ENCODE data around the gene SIM1. TPM values are rescaled to one million over a fixed set of nuclear protein-coding genes. Genes with fewer than 3 reads are reported as not detected.
A peak's percentile ranks its signal among the peaks of the same experiment; 100 is the strongest.

The SIM1 gene
- total RNA-seq, 1 donor from 2014 or later = not detected

DNA sequence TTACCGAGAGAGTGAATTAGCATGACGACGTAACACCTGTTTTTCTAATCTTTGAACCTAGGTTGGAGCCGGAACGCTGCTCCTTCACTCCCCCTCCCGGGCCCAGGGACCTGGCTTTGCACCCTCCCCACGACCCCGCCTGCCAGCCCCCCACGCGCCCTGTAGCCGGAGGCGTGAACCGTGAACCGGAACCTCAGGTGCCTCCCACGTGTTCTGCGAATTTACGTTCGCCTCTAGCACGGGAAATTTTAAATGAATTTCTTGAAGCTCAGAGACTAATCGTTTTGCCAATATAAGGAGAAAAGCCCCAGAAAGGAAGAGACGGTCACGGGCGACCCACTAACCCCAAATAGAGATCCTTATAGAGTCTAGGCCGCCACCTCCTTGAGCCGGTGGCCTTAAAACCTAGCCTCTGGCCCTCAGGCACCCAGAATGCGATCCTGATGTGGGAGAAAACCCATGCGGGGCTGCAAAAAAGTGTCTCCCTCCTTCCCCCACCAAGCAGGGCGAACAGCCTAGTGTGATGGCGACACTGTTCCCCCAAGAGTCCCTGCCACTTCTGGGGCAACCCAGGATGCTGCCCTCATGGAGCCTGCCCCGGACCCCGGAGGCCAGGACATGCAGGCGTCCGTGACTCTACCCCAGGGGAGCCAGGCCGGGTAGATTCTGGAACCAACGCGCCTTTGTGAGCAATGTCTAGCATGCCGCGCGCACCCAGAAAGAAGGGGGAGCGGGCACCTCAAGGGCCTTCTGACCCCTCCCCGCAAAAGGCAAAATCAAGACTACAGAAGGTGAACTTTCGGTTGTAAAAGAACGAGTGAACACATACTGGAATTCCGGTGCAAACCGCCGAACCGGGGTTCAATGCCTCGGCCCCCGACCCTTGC is 2.7 kb upstream of the SIM1 start:
- Mint-ChIP-seq H3K27me3 (ENCODE audit: insufficient read depth, low read depth) (peaks cover 78% of the 10 kb centered on the region), H3K27ac (no peak overlapping the region), H3K4me3 (peak overlapping the region; percentile 48), H3K9me3 (peaks cover 2% of the 10 kb centered on the region), H3K4me1 (peaks cover 24% of the 10 kb centered on the region), H3K36me3 (no peaks in the 10 kb centered on the region)
- Histone ChIP-seq H3K4me3 (no peak overlapping the region), H3K79me2 (ENCODE audit: low read depth) (no peaks in the 10 kb centered on the region), H3K27me3 (peaks cover 100% of the 10 kb centered on the region), H3K9ac (no peak overlapping the region), H4K20me1 (ENCODE audit: low read depth) (peaks cover 78% of the 10 kb centered on the region), H2AFZ (replicated peaks) (no peak overlapping the region), H3K4me1 (peaks cover 19% of the 10 kb centered on the region), H3K4me2 (no peak overlapping the region), H3K36me3 (no peaks in the 10 kb centered on the region), H3F3A (ENCODE audit: low read depth) (peaks cover 29% of the 10 kb centered on the region), H3K9me3 (ENCODE audit: low read depth) (no peaks in the 10 kb centered on the region), H3K27ac (no peak overlapping the region)
- TF ChIP-seq EZH2 (IDR thresholded peaks at IDR 0.05) (peak; percentile 75), EZH2phosphoT487 (IDR thresholded peaks at IDR 0.05) (peak; percentile 47)
- TF ChIP-seq, protein P1, sequence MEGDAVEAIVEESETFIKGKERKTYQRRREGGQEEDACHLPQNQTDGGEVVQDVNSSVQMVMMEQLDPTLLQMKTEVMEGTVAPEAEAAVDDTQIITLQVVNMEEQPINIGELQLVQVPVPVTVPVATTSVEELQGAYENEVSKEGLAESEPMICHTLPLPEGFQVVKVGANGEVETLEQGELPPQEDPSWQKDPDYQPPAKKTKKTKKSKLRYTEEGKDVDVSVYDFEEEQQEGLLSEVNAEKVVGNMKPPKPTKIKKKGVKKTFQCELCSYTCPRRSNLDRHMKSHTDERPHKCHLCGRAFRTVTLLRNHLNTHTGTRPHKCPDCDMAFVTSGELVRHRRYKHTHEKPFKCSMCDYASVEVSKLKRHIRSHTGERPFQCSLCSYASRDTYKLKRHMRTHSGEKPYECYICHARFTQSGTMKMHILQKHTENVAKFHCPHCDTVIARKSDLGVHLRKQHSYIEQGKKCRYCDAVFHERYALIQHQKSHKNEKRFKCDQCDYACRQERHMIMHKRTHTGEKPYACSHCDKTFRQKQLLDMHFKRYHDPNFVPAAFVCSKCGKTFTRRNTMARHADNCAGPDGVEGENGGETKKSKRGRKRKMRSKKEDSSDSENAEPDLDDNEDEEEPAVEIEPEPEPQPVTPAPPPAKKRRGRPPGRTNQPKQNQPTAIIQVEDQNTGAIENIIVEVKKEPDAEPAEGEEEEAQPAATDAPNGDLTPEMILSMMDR (IDR thresholded peaks at IDR 0.05) = no peak
- DNase-seq (ENCODE audit: low spot score) = peak; percentile 56

DNA sequence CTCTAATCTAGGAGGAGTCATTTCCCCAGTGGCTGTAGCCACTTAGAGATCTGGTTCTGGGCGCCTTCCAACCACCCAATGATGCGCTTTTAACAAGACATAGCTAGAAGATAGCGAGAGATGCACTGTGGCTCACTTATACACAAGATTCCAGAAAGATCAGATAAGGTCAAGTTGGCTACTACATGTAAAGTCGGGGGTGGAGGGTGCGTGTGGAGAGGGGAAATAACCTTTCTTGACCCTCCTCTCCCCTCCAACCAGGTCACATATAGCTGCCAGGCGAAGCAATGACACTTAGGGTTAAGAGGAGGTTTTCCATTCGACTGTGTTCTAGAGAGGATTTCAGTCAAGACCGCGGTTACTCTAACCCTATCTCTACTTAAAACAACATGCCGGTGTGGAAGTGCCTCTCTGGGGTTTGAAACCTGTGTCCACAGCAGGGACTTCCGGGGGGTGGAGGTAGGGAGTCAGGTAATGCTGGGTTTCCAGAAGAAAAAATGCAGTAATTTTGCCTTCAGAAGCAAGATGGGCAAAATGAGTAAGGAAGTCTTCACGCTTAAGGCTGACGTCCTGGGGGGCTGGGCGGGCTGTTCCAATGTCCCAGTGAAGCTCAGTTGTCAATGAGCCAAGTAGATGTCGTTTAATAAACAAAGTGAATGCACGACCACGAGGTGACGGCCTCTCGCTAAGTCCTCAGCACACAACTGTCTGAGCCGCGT is 1.8 kb upstream of the SIM1 start:
- H3K27me3 Mint-ChIP-seq (ENCODE audit: insufficient read depth, low read depth) = peaks cover 84% of the 10 kb centered on the region
- H3K27ac ChIP-seq = no peak overlapping the region
- no peak overlapping the region for H3K4me3 ChIP-seq
- TF ChIP-seq EZH2 (IDR thresholded peaks at IDR 0.05) = no peak
- no peak for TF ChIP-seq EZH2phosphoT487 (IDR thresholded peaks at IDR 0.05)
- TF ChIP-seq, protein P1 (IDR thresholded peaks at IDR 0.05) = no peak
- no peak overlapping the region for H3K9ac ChIP-seq
- H3K27me3 ChIP-seq = peaks cover 100% of the 10 kb centered on the region
- no peak for DNase-seq (ENCODE audit: low spot score)
- H3F3A ChIP-seq (ENCODE audit: low read depth) = peaks cover 29% of the 10 kb centered on the region
- H3K27ac Mint-ChIP-seq = no peak overlapping the region
- H3K4me1 Mint-ChIP-seq = peaks cover 24% of the 10 kb centered on the region
- H4K20me1 ChIP-seq (ENCODE audit: low read depth) = peaks cover 86% of the 10 kb centered on the region
- H3K4me3 Mint-ChIP-seq = no peak overlapping the region
- no peaks in the 10 kb centered on the region for H3K36me3 Mint-ChIP-seq
- H3K4me1 ChIP-seq = peaks cover 19% of the 10 kb centered on the region
- H3K36me3 ChIP-seq = no peaks in the 10 kb centered on the region
- H3K4me2 ChIP-seq = no peak overlapping the region
- H3K9me3 Mint-ChIP-seq = peaks cover 2% of the 10 kb centered on the region
- H2AFZ ChIP-seq (replicated peaks) = no peak overlapping the region
- no peaks in the 10 kb centered on the region for H3K79me2 ChIP-seq (ENCODE audit: low read depth)
- H3K9me3 ChIP-seq (ENCODE audit: low read depth) = no peaks in the 10 kb centered on the region

DNA sequence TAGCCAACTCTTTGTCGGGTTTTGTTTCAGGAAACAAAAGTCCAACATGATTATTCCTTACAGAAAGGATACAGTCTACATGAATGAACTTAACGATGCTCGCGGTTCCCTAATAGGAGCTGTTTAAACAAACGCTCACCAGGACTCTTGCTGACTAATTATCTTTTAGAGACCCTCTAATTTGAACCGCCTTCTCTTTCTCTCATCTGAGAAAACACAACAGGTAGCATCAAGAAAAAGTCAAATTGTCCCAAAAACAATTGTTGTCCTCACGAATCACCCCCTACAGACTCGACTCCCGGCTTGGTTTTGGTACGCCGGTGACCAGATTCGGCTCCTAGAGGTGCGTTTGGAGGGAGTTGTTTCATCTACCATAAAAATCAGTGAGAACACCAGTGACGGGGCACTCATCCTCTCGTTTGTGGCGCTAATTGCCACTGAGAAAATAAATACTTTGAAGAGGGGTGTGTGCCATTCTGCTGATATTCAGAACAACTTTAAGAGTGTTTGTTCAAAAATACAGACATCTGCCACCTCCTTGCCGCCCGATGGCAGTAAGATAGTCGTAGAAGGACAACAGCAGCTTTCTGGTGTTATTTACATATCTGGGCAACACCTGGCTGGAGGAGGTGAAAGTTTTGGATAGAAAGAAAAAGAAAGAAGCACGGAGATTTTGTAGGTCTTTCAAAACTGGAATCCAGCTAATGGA is 1.1 kb upstream of the SIM1 start:
- Mint-ChIP-seq H3K9me3 (peaks cover 2% of the 10 kb centered on the region), H3K4me1 (peaks cover 27% of the 10 kb centered on the region), H3K36me3 (no peaks in the 10 kb centered on the region), H3K4me3 (peak overlapping the region; percentile 86), H3K27me3 (ENCODE audit: insufficient read depth, low read depth) (peaks cover 90% of the 10 kb centered on the region), H3K27ac (no peak overlapping the region)
- H3K9me3 ChIP-seq (ENCODE audit: low read depth) = no peaks in the 10 kb centered on the region
- no peak overlapping the region for H3K27ac ChIP-seq
- H3K4me1 ChIP-seq = peaks cover 19% of the 10 kb centered on the region
- H3K4me2 ChIP-seq = peak overlapping the region; percentile 70
- H3K79me2 ChIP-seq (ENCODE audit: low read depth) = no peaks in the 10 kb centered on the region
- H3K27me3 ChIP-seq = peaks cover 100% of the 10 kb centered on the region
- TF ChIP-seq, protein P1 (IDR thresholded peaks at IDR 0.05) = no peak
- TF ChIP-seq EZH2 (IDR thresholded peaks at IDR 0.05) (peak; percentile 92), EZH2phosphoT487 (IDR thresholded peaks at IDR 0.05) (peak; percentile 50)
- peaks cover 90% of the 10 kb centered on the region for H4K20me1 ChIP-seq (ENCODE audit: low read depth)
- DNase-seq (ENCODE audit: low spot score) = peak; percentile 61
- H3K9ac ChIP-seq = no peak overlapping the region
- no peak overlapping the region for H2AFZ ChIP-seq (replicated peaks)
- no peaks in the 10 kb centered on the region for H3K36me3 ChIP-seq
- H3F3A ChIP-seq (ENCODE audit: low read depth) = peaks cover 35% of the 10 kb centered on the region
- H3K4me3 ChIP-seq = peak overlapping the region; percentile 42

Data from neural progenitor cell (in vitro differentiated cells).